Thoracic aorta (tissue), 2 donors: Measurements from ENCODE around the gene KLHDC10. TPM values are rescaled to one million over a fixed set of nuclear protein-coding genes. Genes with fewer than 3 reads are reported as not detected.

ENCODE experiments used
- ATAC-seq: fragments of 150-250 bp; one replicate; pipeline ENCODE4 v1.8.0; 2017; ENCODE audit warnings: low read depth; ENCODE audit not compliant: insufficient number of reproducible peaks, low FRiP score
- DNase-seq: peaks from one replicate; pipeline ENCODE4 v3.0.0-alpha.2; 2020; ENCODE audit warnings: low spot score
- H3K27ac ChIP-seq, 2 donors: fragments of 200-600 bp; sonication (generic); 1 replicate in 1 of 2; 2 replicates in 1 of 2; pipeline ENCODE4 v1.5.1; 2016; ENCODE audit warnings: mild to moderate bottlenecking in 2 of 2, moderate library complexity in 2 of 2
- H3K27me3 ChIP-seq: fragments of 200-600 bp; sonication (generic); replicated peaks from 2 replicates; pipeline ENCODE4 v1.6.0; 2016; ENCODE audit warnings: mild to moderate bottlenecking; ENCODE audit not compliant: insufficient read depth
- H3K36me3 ChIP-seq: fragments of 200-600 bp; sonication (generic); one replicate; pipeline ENCODE4 v1.5.1; 2016
- H3K4me1 ChIP-seq, 2 donors: fragments of 200-600 bp; sonication (generic); 1 replicate in 1 of 2; 2 replicates in 1 of 2; pipeline versions ENCODE4 v1.5.1 to v1.6.0; 2016; ENCODE audit warnings: low read depth in 2 of 2, mild to moderate bottlenecking in 1 of 2; ENCODE audit not compliant: control insufficient read depth in 1 of 2
- H3K4me3 ChIP-seq: fragments of 200-600 bp; sonication (generic); 2 replicates; pipeline ENCODE4 v1.5.1; 2016; ENCODE audit warnings: mild to moderate bottlenecking
- H3K9me3 ChIP-seq: fragments of 200-600 bp; sonication (generic); 2 replicates; pipeline ENCODE4 v1.5.1; 2016
- total RNA-seq, 2 donors: library from RNA; depleted of rRNA; stranded (reverse); fragments of >200 nt; gene quantifications; one replicate each; pipeline versions ENCODE4 v1.1.0 to v1.2.3, GENCODE V29; 2016
- TF ChIP-seq, protein P1 (sequence below): fragments of 200-600 bp; sonication (generic); IDR thresholded peaks from one replicate; pipeline ENCODE4 v1.5.1; 2019; ENCODE audit warnings: antibody characterized with exemption

The KLHDC10 gene, protein sequence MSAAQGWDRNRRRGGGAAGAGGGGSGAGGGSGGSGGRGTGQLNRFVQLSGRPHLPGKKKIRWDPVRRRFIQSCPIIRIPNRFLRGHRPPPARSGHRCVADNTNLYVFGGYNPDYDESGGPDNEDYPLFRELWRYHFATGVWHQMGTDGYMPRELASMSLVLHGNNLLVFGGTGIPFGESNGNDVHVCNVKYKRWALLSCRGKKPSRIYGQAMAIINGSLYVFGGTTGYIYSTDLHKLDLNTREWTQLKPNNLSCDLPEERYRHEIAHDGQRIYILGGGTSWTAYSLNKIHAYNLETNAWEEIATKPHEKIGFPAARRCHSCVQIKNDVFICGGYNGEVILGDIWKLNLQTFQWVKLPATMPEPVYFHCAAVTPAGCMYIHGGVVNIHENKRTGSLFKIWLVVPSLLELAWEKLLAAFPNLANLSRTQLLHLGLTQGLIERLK
- total RNA-seq: 10 to 100 TPM; 24.3 to 26.7 TPM

DNA sequence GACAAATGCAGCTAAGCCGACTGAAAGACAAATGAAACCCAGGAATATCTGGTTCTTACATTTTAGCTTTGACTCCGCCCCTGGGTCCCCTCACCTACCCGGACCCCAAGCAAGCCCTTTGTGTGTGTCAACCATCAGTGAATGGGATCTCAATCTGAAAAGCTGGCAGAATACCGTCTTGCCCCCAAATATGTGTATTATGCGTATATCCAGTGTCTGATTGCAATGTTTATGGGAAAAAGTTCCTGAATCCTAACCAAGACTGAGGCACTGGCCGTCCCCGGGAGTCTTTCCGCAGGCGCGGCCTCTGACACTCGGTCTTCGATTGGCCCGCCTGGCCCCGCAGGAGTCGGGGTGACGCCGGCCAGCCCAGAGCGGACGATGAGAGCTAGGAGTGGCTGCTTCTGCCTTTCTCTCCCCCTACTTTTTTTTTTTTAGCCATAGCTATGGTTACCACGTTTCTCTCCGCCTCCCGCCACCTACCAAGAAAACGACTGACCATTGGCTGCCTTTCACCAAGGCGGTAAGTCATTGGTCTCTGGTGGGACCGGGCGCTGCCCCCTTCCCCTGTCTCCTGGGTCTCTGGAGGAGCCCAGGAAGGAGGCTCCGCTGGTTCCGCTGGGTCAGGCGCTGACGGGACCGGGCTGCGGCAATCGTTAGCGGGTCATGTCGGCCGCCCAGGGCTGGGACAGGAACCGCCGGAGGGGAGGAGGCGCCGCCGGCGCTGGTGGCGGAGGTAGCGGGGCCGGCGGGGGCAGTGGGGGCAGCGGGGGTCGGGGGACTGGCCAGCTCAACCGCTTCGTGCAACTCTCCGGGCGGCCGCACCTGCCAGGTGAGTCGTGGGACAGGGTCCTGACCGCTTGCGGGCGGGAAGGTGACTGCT is at the start of gene KLHDC10:
TSS of gene KLHDC10 (plus strand) at position 557 of the 883 bp plus-strand sequence. CDS start at position 667, 110 bp downstream.
- H3K4me1 ChIP-seq: peaks cover 26 to 27% of the 10 kb centered on the region in 2 donors
- peak within 1 kb of the TSS; percentile 85 for H3K4me3 ChIP-seq
- peak within 1 kb of the TSS; percentile 61 to 62 for H3K27ac ChIP-seq
- TF ChIP-seq, protein P1, sequence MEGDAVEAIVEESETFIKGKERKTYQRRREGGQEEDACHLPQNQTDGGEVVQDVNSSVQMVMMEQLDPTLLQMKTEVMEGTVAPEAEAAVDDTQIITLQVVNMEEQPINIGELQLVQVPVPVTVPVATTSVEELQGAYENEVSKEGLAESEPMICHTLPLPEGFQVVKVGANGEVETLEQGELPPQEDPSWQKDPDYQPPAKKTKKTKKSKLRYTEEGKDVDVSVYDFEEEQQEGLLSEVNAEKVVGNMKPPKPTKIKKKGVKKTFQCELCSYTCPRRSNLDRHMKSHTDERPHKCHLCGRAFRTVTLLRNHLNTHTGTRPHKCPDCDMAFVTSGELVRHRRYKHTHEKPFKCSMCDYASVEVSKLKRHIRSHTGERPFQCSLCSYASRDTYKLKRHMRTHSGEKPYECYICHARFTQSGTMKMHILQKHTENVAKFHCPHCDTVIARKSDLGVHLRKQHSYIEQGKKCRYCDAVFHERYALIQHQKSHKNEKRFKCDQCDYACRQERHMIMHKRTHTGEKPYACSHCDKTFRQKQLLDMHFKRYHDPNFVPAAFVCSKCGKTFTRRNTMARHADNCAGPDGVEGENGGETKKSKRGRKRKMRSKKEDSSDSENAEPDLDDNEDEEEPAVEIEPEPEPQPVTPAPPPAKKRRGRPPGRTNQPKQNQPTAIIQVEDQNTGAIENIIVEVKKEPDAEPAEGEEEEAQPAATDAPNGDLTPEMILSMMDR: no peak
- H3K27me3 ChIP-seq: no peaks in the 10 kb centered on the region
- peak; percentile 100 for ATAC-seq
- no peaks in the 10 kb centered on the region for H3K9me3 ChIP-seq
- peak; percentile 98 for DNase-seq
- H3K36me3 ChIP-seq: no peaks in the 10 kb centered on the region

DNA sequence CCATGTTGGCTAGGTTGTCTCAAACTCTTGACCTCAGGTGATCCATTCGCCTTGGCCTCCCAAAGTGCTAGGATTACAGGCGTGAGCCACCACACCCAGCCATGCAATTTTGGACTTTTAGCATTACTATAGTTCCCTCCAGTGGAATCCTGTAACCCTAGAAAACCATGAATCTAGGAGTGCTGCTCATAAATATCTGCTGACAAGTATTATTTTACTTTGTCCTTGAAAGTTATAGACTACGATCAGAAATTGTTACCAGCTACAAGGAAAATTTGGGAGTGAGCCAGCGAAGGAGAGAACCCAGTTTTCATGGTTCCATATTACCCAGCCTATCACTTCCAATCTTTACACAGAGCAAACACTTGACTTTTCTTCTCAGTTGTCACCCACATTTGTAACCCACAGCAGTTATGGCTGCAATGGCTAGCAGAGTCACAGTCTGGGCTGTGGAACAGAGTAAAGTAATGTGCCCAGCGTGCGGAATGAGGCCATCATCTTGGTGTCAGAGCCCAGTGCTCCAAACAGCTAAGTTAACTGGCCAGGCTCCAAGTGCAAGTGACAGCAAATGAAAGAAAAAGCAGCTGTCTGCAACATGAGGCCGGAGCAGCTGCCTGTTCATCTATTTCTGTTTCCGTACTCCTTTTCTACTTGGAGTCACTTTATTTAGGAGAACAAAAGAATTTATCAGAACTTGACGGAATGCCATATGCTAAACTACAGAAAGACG is 49.1 kb upstream of the KLHDC10 start:
- Histone ChIP-seq H3K27me3 (no peaks in the 10 kb centered on the region), H3K9me3 (no peaks in the 10 kb centered on the region), H3K4me3 (no peak overlapping the region), H3K4me1 (no peaks in the 10 kb centered on the region), H3K27ac (no peak overlapping the region), H3K36me3 (peaks cover 54% of the 10 kb centered on the region)
- ATAC-seq (no peak), DNase-seq (no peak)
- TF ChIP-seq, protein P1: no peak

DNA sequence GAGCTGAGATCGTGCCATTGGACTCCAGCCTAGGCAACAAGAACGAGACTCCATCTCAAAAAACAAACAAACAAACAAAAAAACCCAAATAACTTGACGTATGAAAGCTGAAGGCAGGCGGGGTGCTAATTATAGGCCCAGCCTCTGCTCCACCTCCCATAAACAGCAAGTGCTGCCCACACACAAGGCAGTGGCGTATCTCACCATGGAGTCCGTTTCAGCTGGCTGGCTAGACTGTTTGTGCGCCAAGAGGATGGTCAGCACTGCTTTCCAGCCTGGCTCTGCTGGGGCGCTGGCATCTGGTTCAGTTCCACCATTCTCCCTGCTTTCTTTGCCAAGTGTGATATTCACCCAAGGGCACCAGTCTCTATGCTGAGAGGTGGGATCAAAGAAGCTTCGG is 48.2 kb upstream of the KLHDC10 start:
- Histone ChIP-seq H3K4me1 (no peaks in the 10 kb centered on the region), H3K27me3 (no peaks in the 10 kb centered on the region), H3K36me3 (peaks cover 55% of the 10 kb centered on the region), H3K27ac (no peak overlapping the region), H3K4me3 (no peak overlapping the region), H3K9me3 (no peaks in the 10 kb centered on the region)
- ATAC-seq (no peak), DNase-seq (no peak)
- TF ChIP-seq, protein P1: no peak

DNA sequence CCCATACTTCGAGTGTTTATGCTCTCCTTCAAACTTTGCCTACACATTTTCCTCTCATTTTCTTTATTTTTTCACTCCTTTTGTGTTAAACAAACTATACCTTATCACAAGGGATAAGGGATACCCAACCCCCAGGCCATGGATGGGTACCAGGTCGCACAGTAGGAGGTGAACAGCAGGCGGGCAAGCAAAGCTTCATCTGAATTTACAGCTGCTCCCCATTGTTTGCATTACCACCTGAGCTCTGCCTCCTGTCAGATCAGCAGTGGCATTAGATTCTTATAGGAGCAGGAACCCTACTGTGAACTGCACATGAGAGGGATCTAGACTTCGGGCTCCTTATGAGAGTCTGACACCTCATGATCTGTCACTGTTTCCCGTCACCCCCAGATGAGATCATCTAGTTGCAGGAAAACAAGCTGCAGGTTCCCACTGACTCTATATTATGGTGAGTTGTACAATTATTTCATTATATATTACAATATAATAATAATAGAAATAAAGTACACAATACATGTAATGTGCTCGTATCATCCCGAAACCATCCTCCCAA is 47.6 kb upstream of the KLHDC10 start:
- H3K4me3 ChIP-seq: no peak overlapping the region
- TF ChIP-seq, protein P1: no peak
- no peaks in the 10 kb centered on the region for H3K27me3 ChIP-seq
- H3K4me1 ChIP-seq: no peaks in the 10 kb centered on the region
- H3K36me3 ChIP-seq: peaks cover 56% of the 10 kb centered on the region
- no peaks in the 10 kb centered on the region for H3K9me3 ChIP-seq
- DNase-seq (no peak), ATAC-seq (no peak)
- H3K27ac ChIP-seq: no peak overlapping the region
